Heart left ventricle (tissue), 13 donors: ENCODE measurements around the gene MVB12B.

Experiments
- CTCF ChIP-seq, 12 donors: fragments of 200-600 bp; sonication (generic) in 4 of 12; IDR thresholded peaks; one replicate each; pipeline versions ENCODE4 v1.5.0 to v1.8.0; 2018 to 2022; ENCODE audit warnings: antibody characterized with exemption in 12 of 12, mild to moderate bottlenecking in 5 of 12
- POLR2A ChIP-seq, 2 donors: fragments of 450-650 bp; IDR thresholded peaks; one replicate each; pipeline ENCODE4 v1.6.1; 2017; ENCODE audit warnings: antibody characterized with exemption in 2 of 2, mild to moderate bottlenecking in 2 of 2, moderate library complexity in 2 of 2
- donor health status: ischemic (EF 13 %, LVEDD 7.1; RV severe dilation, severe dysfunction).
- donor health status: DM: no; HTN: yes; CAD: no.
- donor health status: DM: no; HTN: no; CAD: no.
- donor health status: ischemic (EF 25% LVEDD 6.9; RV normal size, moderate dysfunction).
- donor health status: ischemic (EF 25% LVEDD 5.7; RV mildly dilated, moderate dysfunction).
- donor health status: ischemic (EF 35%, LVEDD 5.7; RV mildly dilated, moderate dysfunction).
- donor health status: nonischemic (EF 11% LVEDD 7.7; RV severe dilation, severe dysfunction).
- donor health status: DM: yes; HTN: yes; CAD: no.
- donor health status: PGD.
- donor health status: ischemic (EF 29% LVEDD 5.4; RV normal size, mild dysfunction).
- donor health status: nonischemic (EF 23%, LVEDD 6.1; RV moderate dilation, normal function).

- TF ChIP-seq CTCF (IDR thresholded peaks at IDR 0.05) (no peak), POLR2A (IDR thresholded peaks at IDR 0.05) (no peak)
Observed at GRCh38 chr9:126295936-126296600, 30.6 kb upstream of the MVB12B start.
